ENCODE data around the gene ZNF287. TPM values are rescaled to one million over a fixed set of nuclear protein-coding genes. Genes with fewer than 3 reads are reported as not detected.
"Not testable (repeated sequence)": the region's sequence is repeated elsewhere in the genome, so short reads cannot be mapped to it uniquely, and the experiment has no call there.

Gene ZNF287
- total RNA-seq, 1 experiment from 2014 or later = 4.3 TPM

- Histone ChIP-seq H3K9me2 (ENCODE audit: insufficient read depth) (no peaks in the 10 kb centered on the region), H2AFZ (no peak overlapping the region), H3K27me3 (ENCODE audit: insufficient read depth, low read depth) (no peaks in the 10 kb centered on the region), H3K36me3 (ENCODE audit: low read depth) (no peaks in the 10 kb centered on the region), H3K4me3 (no peak overlapping the region), H3K4me2 (no peak overlapping the region), H4K20me1 (ENCODE audit: insufficient read depth) (no peaks in the 10 kb centered on the region), H3K79me2 (ENCODE audit: low read depth) (no peaks in the 10 kb centered on the region), H3K27ac (no peak overlapping the region), H3F3A (ENCODE audit: insufficient read depth, low read depth) (no peaks in the 10 kb centered on the region), H3K4me1 (replicated peaks; ENCODE audit: insufficient read depth) (no peaks in the 10 kb centered on the region), H3K9me3 (ENCODE audit: insufficient read depth, low read depth) (no peaks in the 10 kb centered on the region)
- CTCF ChIA-PET = no interaction called here
- no peak for DNase-seq
- TF ChIP-seq EZH2 (IDR thresholded peaks at IDR 0.05; ENCODE audit: low read depth) = no peak
- TF ChIP-seq, protein P1, sequence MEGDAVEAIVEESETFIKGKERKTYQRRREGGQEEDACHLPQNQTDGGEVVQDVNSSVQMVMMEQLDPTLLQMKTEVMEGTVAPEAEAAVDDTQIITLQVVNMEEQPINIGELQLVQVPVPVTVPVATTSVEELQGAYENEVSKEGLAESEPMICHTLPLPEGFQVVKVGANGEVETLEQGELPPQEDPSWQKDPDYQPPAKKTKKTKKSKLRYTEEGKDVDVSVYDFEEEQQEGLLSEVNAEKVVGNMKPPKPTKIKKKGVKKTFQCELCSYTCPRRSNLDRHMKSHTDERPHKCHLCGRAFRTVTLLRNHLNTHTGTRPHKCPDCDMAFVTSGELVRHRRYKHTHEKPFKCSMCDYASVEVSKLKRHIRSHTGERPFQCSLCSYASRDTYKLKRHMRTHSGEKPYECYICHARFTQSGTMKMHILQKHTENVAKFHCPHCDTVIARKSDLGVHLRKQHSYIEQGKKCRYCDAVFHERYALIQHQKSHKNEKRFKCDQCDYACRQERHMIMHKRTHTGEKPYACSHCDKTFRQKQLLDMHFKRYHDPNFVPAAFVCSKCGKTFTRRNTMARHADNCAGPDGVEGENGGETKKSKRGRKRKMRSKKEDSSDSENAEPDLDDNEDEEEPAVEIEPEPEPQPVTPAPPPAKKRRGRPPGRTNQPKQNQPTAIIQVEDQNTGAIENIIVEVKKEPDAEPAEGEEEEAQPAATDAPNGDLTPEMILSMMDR (conservative IDR thresholded peaks at IDR 0.05) = no peak
- POLR2A ChIA-PET (ENCODE audit: unreplicated experiment) = no interaction called here
- no TSS peak for BruUV-seq (replicated peaks)
- intact Hi-C loops (cut with micrococcal nuclease; ENCODE audit: unreplicated experiment) = loop anchor here (10.0 kb wide), 1 partner anchor 312 kb away; the partner anchor contains the start of genes NCOR1 and PIGL
Observed at GRCh38 chr17:16527298-16527697, 41.7 kb downstream of the ZNF287 start.

- DNase-seq; POLR2A ChIA-PET (ENCODE audit: unreplicated experiment); H3K9me2 ChIP-seq (ENCODE audit: insufficient read depth); H4K20me1 ChIP-seq (ENCODE audit: insufficient read depth); BruUV-seq (replicated peaks); H3K4me1 ChIP-seq (replicated peaks; ENCODE audit: insufficient read depth); H3K36me3 ChIP-seq (ENCODE audit: low read depth); H3F3A ChIP-seq (ENCODE audit: insufficient read depth, low read depth); H3K9me3 ChIP-seq (ENCODE audit: insufficient read depth, low read depth); H3K27me3 ChIP-seq (ENCODE audit: insufficient read depth, low read depth); H3K4me3 ChIP-seq; H3K4me2 ChIP-seq; H3K27ac ChIP-seq; H3K79me2 ChIP-seq (ENCODE audit: low read depth); H2AFZ ChIP-seq: not testable (repeated sequence)
- CTCF ChIA-PET = interaction anchor here (0.6 to 0.7 kb wide), 3 partner anchors 77 to 390 kb away, joined by 3 to 4 read pairs (median 3); no protein-coding TSS in a partner anchor
- intact Hi-C loops (cut with micrococcal nuclease; ENCODE audit: unreplicated experiment) = loop anchor here (10.0 kb wide), 1 partner anchor 311 kb away; the partner anchor contains the start of genes NCOR1 and PIGL
Observed at GRCh38 chr17:16525556-16525955, 43.4 kb downstream of the ZNF287 start.

DNA sequence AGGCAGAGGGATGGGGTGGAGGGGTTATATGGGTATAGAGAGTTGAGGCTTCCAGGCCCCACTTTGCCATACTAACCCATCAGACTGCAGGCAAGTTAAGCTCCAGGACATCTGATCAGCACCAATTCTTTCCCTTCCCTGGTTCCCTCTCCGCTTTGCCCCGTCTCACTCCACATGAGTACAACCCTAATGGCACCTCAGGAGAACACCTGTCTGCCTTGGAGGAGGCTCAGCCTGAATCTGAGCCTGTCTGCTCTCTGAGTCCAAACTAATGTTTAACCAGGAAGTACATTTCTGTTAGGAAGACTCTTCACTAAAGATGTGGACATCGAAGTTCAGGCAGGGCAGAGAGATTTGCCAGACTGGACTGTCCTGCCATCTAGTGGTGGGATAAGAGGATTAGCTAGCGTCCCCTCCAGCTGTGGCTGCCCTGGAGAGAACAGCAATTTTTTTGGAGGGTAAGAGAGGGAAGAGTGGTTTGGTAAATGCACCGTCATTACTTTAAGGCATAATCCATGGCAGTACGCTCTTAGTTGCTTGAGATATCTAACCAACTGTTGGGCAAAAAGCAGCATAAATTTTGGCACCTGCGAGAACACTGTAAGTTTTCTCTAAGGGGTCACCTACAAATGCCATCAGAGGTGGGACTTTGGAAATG is 47.8 kb downstream of the ZNF287 start:
- POLR2A ChIA-PET (ENCODE audit: unreplicated experiment) = interaction anchor here (0.8 to 1.2 kb wide), 2 partner anchors 68 to 71 kb away, joined by 4 to 9 read pairs; no protein-coding TSS in a partner anchor
- CTCF ChIA-PET = interaction anchor here (0.9 to 3.1 kb wide), 4 partner anchors 9 to 68 kb away, joined by 3 to 21 read pairs (median 4); partner anchors contain the start of gene LRRC75A
- no peak overlapping the region for H3K27ac ChIP-seq

More for the DNA sequence above, 47.8 kb downstream of the ZNF287 start:
- Histone ChIP-seq H3K9me2 (ENCODE audit: insufficient read depth) (no peaks in the 10 kb centered on the region), H3K9me3 (ENCODE audit: insufficient read depth, low read depth) (no peaks in the 10 kb centered on the region), H4K20me1 (ENCODE audit: insufficient read depth) (no peaks in the 10 kb centered on the region), H3F3A (ENCODE audit: insufficient read depth, low read depth) (peaks cover 4% of the 10 kb centered on the region; the same call in 1 of the 2 replicates), H2AFZ (peak overlapping the region; percentile 50; the same call in 1 of the 2 replicates), H3K4me2 (peak overlapping the region; percentile 33), H3K4me3 (no peak overlapping the region), H3K36me3 (ENCODE audit: low read depth) (no peaks in the 10 kb centered on the region), H3K4me1 (replicated peaks; ENCODE audit: insufficient read depth) (peaks cover 13% of the 10 kb centered on the region), H3K79me2 (ENCODE audit: low read depth) (no peaks in the 10 kb centered on the region), H3K27me3 (ENCODE audit: insufficient read depth, low read depth) (no peaks in the 10 kb centered on the region)
- TF ChIP-seq EZH2 (IDR thresholded peaks at IDR 0.05; ENCODE audit: low read depth) = no peak
- TF ChIP-seq, protein P1 (conservative IDR thresholded peaks at IDR 0.05) = peak; percentile 86
- no TSS peak for BruUV-seq (replicated peaks)
- intact Hi-C loops (cut with micrococcal nuclease; ENCODE audit: unreplicated experiment) = loop anchor here (1.0 to 10.0 kb wide), 6 partner anchors 34 to 306 kb away; partner anchors contain the start of genes NCOR1 and PIGL
- DNase-seq = peak; percentile 76 to 77

All from PC-9 (cell line).